ENCODE measurements around the gene RNF150. TPM values are rescaled to one million over a fixed set of nuclear protein-coding genes. Genes with fewer than 3 reads are reported as not detected.

Gene RNF150
- total and polyA plus RNA-seq, 2 of the 8 experiments (the other 6 are each of a cell fraction or from before 2014, with no cell fraction given) = 3.4 to 4.8 TPM

DNA sequence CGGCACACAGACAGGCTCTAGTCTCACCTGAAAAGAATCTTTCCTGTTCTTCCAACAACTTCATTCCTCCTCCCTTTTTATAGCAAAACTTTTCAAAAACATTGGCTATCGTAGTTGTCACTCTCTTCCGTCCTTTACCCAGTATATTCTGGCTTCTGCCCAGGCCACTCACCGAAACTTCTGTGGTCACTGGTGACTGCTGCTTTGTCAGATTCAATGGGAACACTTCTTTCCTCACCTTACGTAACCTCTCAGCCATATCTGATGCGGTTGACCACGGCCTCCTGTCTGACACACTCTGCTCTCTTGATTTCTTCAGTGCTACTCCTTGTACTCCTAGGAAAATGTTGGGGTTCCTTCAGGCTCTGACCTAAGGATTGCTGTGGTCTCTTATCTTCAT, 9.2 kb upstream of the RNF150 start:
- ChIA-PET CTCF (ENCODE audit: partially characterized antibody) (interaction anchor here (4.1 kb wide), 1 partner anchor 9 kb away, joined by 24 read pairs; the partner anchor contains the start of gene RNF150), POLR2A (ENCODE audit: partially characterized antibody) (no interaction called here)
- TF ChIP-seq EZH2 (IDR thresholded peaks at IDR 0.05; ENCODE audit: low read depth, low read length, severe bottlenecking) (no peak), NANOG (IDR thresholded peaks at IDR 0.05; ENCODE audit: insufficient read depth, low read depth, low read length, poor library complexity, severe bottlenecking) (no peak), FOSL1 (IDR thresholded peaks at IDR 0.05; ENCODE audit: insufficient read depth, low read depth, low read length) (no peak), HDAC2 (IDR thresholded peaks at IDR 0.05; ENCODE audit: borderline replicate concordance in 1 of 2, low read depth in 2 of 2, low read length in 2 of 2) (no peak), TEAD4 (IDR thresholded peaks at IDR 0.05; ENCODE audit: low read depth, low read length) (no peak), JUN (IDR thresholded peaks at IDR 0.05; ENCODE audit: low read depth, low read length) (no peak), EGR1 (IDR thresholded peaks at IDR 0.05; ENCODE audit: borderline replicate concordance, low read depth, low read length) (no peak)
- TF ChIP-seq, protein P1, sequence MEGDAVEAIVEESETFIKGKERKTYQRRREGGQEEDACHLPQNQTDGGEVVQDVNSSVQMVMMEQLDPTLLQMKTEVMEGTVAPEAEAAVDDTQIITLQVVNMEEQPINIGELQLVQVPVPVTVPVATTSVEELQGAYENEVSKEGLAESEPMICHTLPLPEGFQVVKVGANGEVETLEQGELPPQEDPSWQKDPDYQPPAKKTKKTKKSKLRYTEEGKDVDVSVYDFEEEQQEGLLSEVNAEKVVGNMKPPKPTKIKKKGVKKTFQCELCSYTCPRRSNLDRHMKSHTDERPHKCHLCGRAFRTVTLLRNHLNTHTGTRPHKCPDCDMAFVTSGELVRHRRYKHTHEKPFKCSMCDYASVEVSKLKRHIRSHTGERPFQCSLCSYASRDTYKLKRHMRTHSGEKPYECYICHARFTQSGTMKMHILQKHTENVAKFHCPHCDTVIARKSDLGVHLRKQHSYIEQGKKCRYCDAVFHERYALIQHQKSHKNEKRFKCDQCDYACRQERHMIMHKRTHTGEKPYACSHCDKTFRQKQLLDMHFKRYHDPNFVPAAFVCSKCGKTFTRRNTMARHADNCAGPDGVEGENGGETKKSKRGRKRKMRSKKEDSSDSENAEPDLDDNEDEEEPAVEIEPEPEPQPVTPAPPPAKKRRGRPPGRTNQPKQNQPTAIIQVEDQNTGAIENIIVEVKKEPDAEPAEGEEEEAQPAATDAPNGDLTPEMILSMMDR (IDR thresholded peaks at IDR 0.05; ENCODE audit: control extremely low read depth in 1 of 3, insufficient read depth in 1 of 3, low read depth in 1 of 3, low read length in 3 of 3) = no peak
- no peak overlapping the region for H4K5ac ChIP-seq (ENCODE audit: insufficient read length, low read depth, low read length)
- no peaks in the 10 kb centered on the region for H4K20me1 ChIP-seq (replicated peaks in 1 of 2; ENCODE audit: control insufficient read depth in 1 of 2, insufficient read depth in 2 of 2, low read length in 2 of 2)
- no peak overlapping the region for H2BK120ac ChIP-seq (replicated peaks; ENCODE audit: low read depth, low read length)
- H3K14ac ChIP-seq (ENCODE audit: insufficient read length) = no peak overlapping the region
- no peak overlapping the region for H4K91ac ChIP-seq (replicated peaks; ENCODE audit: insufficient read length, low read length)
- no peak overlapping the region for H4K8ac ChIP-seq (ENCODE audit: extremely low read depth, insufficient read depth, low read length)
- no peaks in the 10 kb centered on the region for H3K36me3 ChIP-seq (ENCODE audit: control insufficient read depth in 2 of 4, insufficient read depth in 4 of 4, low read length in 3 of 4)
- no peak overlapping the region for H2BK12ac ChIP-seq (ENCODE audit: low read depth, low read length)
- H2AK5ac ChIP-seq (ENCODE audit: low read depth, low read length) = no peak overlapping the region
- H3K79me1 ChIP-seq (ENCODE audit: low read depth, low read length) = no peaks in the 10 kb centered on the region
- H3K4ac ChIP-seq (replicated peaks; ENCODE audit: insufficient read length, low read depth, low read length) = no peak overlapping the region
- no peaks in the 10 kb centered on the region for H3K9me3 ChIP-seq (ENCODE audit: insufficient read depth in 2 of 2, low read depth in 1 of 2, low read length in 1 of 2)
- 80% methylated on average over 7 of the region's 7 CpGs; no CpG with 5 or more reads in 1 of the 2 experiments for WGBS, 2 experiments (ENCODE audit: extremely low coverage in 1 of 2, insufficient coverage in 1 of 2, insufficient read length in 1 of 2, insufficient replicate concordance in 2 of 2, low coverage in 1 of 2, low lambda C conversion rate in 2 of 2, missing lambda C conversion rate in 1 of 2)
- H2BK15ac ChIP-seq (ENCODE audit: low read length) = no peak overlapping the region
- H3K27ac ChIP-seq (ENCODE audit: low read depth, low read length) = no peak overlapping the region
- H3K23ac ChIP-seq (ENCODE audit: insufficient read length) = no peak overlapping the region
- no peak overlapping the region for H3K18ac ChIP-seq (ENCODE audit: extremely low read depth, low read length)
- no peak overlapping the region for H2BK5ac ChIP-seq (ENCODE audit: low read depth, low read length)
- H3K9ac ChIP-seq (replicated peaks in 1 of 4; ENCODE audit: extremely low read depth in 1 of 4, low read depth in 3 of 4, low read length in 3 of 4) = no peak overlapping the region
- no peak overlapping the region for H2AFZ ChIP-seq (ENCODE audit: low read length)
- no peak overlapping the region for H3K56ac ChIP-seq (replicated peaks; ENCODE audit: insufficient read length, low read depth, low read length)
- no peak for FAIRE-seq
- H3K23me2 ChIP-seq (ENCODE audit: low read depth, low read length) = no peaks in the 10 kb centered on the region
- H3K4me1 ChIP-seq (replicated peaks in 1 of 4; ENCODE audit: control insufficient read depth in 3 of 4, insufficient read depth in 4 of 4, low read length in 3 of 4) = no peaks in the 10 kb centered on the region
- no peak overlapping the region for H3K4me2 ChIP-seq (ENCODE audit: insufficient read depth in 1 of 2, low read depth in 2 of 2, low read length in 2 of 2)
- DNase-seq (ENCODE audit: low read depth in 1 of 2, low spot score in 2 of 2) = no peak
- H3K4me3 ChIP-seq (ENCODE audit: extremely low read depth in 1 of 4, insufficient read depth in 2 of 4, low read depth in 3 of 4, low read length in 4 of 4) = no peak overlapping the region
- H3K79me2 ChIP-seq (ENCODE audit: control insufficient read depth in 1 of 2, insufficient read depth in 2 of 2, low read length in 2 of 2) = no peaks in the 10 kb centered on the region
- H3K27me3 ChIP-seq (replicated peaks in 1 of 4; ENCODE audit: control insufficient read depth in 3 of 4, extremely low read depth in 1 of 4, insufficient read depth in 3 of 4, low read length in 3 of 4) = no peaks in the 10 kb centered on the region
- H2BK20ac ChIP-seq (ENCODE audit: low read length) = no peak overlapping the region

All from H1 (cell line).